ENCODE results near the gene ATP9A.
"Not testable (repeated sequence)": the region's sequence is repeated elsewhere in the genome, so short reads cannot be mapped to it uniquely, and the experiment has no call there.

Gene ATP9A

GRCh38 chr20:51792960-51793359 is 24.8 kb upstream of the ATP9A start:
- no peak for DNase-seq (ENCODE audit: low spot score)
- H3K4me3 ChIP-seq = no peak overlapping the region
- TF ChIP-seq CTCF (IDR thresholded peaks at IDR 0.05) = no peak
- H3K27ac ChIP-seq = no peak overlapping the region

- TF ChIP-seq CTCF (IDR thresholded peaks at IDR 0.05) = no peak
- Histone ChIP-seq H3K27ac (no peak overlapping the region), H3K4me3 (no peak overlapping the region)
- DNase-seq (ENCODE audit: low spot score) = no peak
Observed at GRCh38 chr20:51791626-51792025, 23.4 kb upstream of the ATP9A start.

- no peak for DNase-seq (ENCODE audit: low spot score)
- TF ChIP-seq CTCF (IDR thresholded peaks at IDR 0.05) = no peak
- no peak overlapping the region for H3K4me3 ChIP-seq
- no peak overlapping the region for H3K27ac ChIP-seq
Observed at GRCh38 chr20:51790256-51790655, 22.1 kb upstream of the ATP9A start.

GRCh38 chr20:51789434-51789833 is 21.2 kb upstream of the ATP9A start:
- TF ChIP-seq CTCF (IDR thresholded peaks at IDR 0.05) = no peak
- H3K27ac ChIP-seq = no peak overlapping the region
- H3K4me3 ChIP-seq = no peak overlapping the region
- DNase-seq (ENCODE audit: low spot score) = no peak

GRCh38 chr20:51788822-51789221 is 20.6 kb upstream of the ATP9A start:
- H3K4me3 ChIP-seq = no peak overlapping the region
- TF ChIP-seq CTCF (IDR thresholded peaks at IDR 0.05) = no peak
- H3K27ac ChIP-seq = no peak overlapping the region
- no peak for DNase-seq (ENCODE audit: low spot score)

GRCh38 chr20:51784299-51784698 is 16.1 kb upstream of the ATP9A start:
- no peak overlapping the region for H3K27ac ChIP-seq
- no peak for DNase-seq (ENCODE audit: low spot score)
- H3K4me3 ChIP-seq = no peak overlapping the region
- TF ChIP-seq CTCF (IDR thresholded peaks at IDR 0.05) = no peak

GRCh38 chr20:51778229-51778759 is 10.1 kb upstream of the ATP9A start:
- H3K4me3 ChIP-seq; DNase-seq (ENCODE audit: low spot score); H3K27ac ChIP-seq: not testable (repeated sequence)

GRCh38 chr20:51775241-51775640 is 7.1 kb upstream of the ATP9A start:
- no peak overlapping the region for H3K27ac ChIP-seq
- no peak for TF ChIP-seq CTCF (IDR thresholded peaks at IDR 0.05)
- no peak for DNase-seq (ENCODE audit: low spot score)
- H3K4me3 ChIP-seq = no peak overlapping the region

Data from coronary artery (tissue), 2 donors.